NB4 (cell line): ENCODE data around the gene PLCE1.

Experiments
- POLR2A ChIP-seq: IDR thresholded peaks from 2 replicates; pipeline ENCODE4 v1.6.1; 2011; ENCODE audit warnings: mild to moderate bottlenecking; ENCODE audit not compliant: insufficient read length; ENCODE audit errors: extremely low read depth
- TF ChIP-seq, protein P1 (sequence below): IDR thresholded peaks from one replicate; pipeline ENCODE4 v1.5.1; 2012; ENCODE audit warnings: low read depth, low read length
- TF ChIP-seq, protein P2 (sequence below): IDR thresholded peaks from 2 replicates; pipeline ENCODE4 v1.6.1; 2011; ENCODE audit warnings: low read depth, low read length

DNA sequence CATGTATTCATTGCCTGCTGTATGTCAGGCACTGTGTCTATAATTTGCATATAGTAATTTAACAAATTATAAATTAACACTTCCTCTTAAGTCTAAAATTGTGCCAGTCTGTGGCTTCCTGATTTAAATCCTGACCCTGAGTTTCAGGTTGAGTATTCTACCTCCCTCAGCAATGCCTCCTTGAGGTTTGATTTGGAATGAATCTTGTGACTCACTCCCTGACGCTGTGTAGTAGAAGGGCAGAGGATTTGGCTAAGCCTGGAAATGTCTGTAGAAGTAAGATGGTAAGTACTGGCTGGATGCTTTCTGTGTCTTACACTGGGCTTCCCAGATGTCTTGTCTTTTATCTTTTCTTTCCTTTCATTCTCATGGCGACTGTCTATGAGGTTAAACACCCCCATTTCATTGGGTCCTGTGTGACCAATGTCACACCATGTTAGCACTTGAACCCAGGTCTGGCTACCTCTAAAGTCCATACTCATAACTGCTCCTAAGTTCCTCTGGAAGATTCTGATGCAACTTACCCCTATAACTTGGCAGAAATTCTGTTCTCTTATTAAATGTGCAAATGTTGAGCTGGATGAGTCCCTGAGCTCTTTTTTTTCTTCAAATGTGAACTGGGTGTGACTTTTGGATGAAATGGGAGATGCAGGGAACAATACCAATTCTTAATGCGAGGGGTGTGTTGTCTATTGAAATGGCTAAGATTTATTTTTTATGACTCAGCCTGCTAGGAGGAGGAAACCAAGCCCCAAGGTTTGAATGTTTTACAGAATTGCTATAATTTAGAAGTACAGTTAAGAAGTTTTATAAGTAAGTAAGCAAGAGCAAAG is 48.5 kb downstream of the PLCE1 start:
- TF ChIP-seq, protein P1, sequence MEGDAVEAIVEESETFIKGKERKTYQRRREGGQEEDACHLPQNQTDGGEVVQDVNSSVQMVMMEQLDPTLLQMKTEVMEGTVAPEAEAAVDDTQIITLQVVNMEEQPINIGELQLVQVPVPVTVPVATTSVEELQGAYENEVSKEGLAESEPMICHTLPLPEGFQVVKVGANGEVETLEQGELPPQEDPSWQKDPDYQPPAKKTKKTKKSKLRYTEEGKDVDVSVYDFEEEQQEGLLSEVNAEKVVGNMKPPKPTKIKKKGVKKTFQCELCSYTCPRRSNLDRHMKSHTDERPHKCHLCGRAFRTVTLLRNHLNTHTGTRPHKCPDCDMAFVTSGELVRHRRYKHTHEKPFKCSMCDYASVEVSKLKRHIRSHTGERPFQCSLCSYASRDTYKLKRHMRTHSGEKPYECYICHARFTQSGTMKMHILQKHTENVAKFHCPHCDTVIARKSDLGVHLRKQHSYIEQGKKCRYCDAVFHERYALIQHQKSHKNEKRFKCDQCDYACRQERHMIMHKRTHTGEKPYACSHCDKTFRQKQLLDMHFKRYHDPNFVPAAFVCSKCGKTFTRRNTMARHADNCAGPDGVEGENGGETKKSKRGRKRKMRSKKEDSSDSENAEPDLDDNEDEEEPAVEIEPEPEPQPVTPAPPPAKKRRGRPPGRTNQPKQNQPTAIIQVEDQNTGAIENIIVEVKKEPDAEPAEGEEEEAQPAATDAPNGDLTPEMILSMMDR = no peak
- TF ChIP-seq, protein P2, sequence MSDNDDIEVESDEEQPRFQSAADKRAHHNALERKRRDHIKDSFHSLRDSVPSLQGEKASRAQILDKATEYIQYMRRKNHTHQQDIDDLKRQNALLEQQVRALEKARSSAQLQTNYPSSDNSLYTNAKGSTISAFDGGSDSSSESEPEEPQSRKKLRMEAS = no peak
- no peak for TF ChIP-seq POLR2A
